M059J (cell line): ENCODE measurements around the gene ZNF445. TPM values are rescaled to one million over a fixed set of nuclear protein-coding genes. Genes with fewer than 3 reads are reported as not detected.
"Not testable (repeated sequence)": the region's sequence is repeated elsewhere in the genome, so short reads cannot be mapped to it uniquely, and the experiment has no call there.

Source experiments
- DNase-seq: peaks from one replicate; pipeline ENCODE4 v3.0.0-alpha.2; 2012; ENCODE audit warnings: low read depth
- total RNA-seq: library from RNA; depleted of rRNA; stranded (reverse); fragments of >200 nt; shearing (Covaris generic); gene quantifications from 2 replicates; pipeline ENCODE4 v1.2.3, GENCODE V29; 2014

Gene ZNF445
- total RNA-seq, 1 experiment from 2014 or later = 5.7 TPM

DNA sequence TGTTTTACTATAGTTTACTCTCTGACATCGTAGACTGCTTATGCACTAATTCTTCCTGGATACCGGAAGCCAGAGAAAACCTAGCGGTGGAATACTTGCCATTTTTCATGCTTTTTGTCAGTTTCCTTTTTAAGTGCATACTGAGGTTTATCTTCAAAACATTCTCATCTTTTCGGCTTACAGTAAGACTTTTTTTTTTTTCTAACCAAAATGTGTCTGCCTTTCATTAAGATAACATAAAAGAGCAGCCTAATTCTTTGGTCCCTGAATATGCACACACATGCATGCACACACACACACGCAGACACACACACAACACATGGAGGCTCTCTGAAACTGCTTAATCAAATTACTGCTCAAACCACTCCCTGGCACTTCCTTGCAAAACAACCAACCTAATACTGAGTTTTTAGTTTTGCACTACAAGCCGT, 1.3 kb downstream of the ZNF445 start:
- peak; percentile 0 for DNase-seq

DNA sequence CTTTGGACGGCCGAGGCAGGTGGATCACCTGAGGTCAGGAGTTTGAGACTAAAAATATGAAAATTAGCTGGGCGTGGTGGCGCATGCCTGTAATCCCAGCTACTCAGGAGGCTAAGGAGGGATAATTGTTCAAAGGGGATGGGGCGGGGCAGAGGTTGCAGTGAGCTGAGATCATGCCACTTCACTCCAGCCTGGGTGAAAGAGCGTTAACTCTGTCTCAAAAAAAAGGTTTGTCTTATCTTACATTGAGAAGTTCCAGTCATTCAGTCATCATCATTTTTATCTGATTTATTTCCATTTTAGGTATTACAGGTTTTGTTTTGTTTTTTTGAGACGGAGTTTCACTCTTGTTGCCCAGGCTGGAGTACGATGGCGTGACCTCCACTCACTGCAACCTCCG, 2.6 kb downstream of the ZNF445 start:
- not testable (repeated sequence) for DNase-seq

DNA sequence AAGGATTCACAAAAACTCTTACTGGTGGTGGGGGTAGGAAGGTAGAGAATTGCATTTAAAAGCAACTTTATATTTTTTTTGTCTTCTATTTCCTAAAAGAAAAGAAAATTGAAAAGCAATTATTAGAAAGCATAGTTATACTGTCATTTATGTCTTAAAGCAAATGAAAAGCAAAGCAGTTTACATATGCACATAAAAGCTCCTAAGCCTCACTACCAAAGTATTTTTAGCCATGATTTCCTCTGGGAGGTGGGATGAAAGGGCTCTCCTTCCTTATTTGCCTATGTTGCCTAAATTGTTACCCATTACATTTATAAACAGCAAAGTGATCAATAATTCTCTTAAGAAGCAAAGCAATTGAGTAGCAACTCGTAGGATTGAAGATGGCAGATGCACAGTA, 7.0 kb downstream of the ZNF445 start:
- no peak for DNase-seq

DNA sequence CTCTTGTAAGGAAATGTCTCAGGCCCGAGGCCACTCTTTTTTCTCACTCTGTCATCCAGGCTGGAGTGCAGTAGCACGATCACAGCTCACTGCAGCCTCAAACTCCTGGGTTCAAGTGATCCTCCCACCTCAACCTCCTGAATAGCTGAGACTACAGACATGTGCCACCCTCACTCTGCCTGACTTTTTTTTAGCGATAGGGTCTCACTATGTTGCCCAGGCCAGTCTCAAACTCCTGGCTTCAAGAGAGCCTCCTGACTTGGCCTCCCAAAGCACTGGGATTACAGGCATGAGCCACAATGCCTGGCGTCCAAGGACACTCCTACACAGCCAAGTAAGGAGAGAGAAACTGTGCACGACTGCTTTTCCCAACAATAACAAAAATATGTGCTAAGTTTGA, 7.6 kb downstream of the ZNF445 start:
- no peak for DNase-seq

DNA sequence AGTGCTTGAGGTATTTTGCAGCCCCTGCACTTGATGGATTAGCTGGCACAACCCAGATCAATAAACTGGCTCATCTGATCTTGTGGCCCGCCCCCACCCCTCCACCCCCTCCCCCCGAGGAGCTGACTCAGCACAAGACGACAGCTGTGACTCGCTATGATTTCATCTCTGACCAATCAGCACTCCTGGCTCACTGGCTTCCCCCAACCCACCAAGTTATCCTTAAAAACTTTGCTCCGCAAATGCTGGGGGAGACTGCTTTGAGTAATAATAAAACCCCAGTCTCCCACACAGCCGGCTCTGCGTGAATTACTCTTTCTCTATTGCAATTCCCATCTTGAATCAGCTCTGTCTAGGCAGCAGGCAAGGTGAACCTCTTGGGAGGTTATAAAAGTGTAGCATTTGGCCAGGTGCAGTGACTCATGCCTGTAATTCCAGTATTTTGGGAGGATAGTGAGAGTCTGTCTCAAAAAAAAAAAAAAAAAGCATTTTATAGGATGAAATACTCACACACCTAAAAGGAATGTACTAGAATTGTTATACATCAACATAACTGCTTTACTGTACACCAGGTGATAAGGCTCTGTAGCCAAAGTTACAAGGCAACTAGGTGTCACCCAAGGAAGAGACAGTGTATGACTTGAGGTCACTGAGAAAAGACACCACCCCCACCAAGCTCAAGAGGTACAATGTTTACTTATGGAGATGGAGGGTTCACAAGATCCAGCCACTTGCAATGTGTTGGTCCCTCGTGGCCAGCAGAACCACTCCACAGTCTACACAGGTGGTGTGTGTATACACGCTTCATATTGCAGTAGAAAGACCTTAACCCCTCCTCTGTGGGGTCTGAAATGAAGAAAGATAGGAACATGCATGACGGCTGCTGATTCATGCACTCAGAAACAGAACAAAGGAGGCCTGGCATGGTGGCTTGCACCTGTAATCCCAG, 8.6 kb downstream of the ZNF445 start:
- DNase-seq = peak; percentile 27

DNA sequence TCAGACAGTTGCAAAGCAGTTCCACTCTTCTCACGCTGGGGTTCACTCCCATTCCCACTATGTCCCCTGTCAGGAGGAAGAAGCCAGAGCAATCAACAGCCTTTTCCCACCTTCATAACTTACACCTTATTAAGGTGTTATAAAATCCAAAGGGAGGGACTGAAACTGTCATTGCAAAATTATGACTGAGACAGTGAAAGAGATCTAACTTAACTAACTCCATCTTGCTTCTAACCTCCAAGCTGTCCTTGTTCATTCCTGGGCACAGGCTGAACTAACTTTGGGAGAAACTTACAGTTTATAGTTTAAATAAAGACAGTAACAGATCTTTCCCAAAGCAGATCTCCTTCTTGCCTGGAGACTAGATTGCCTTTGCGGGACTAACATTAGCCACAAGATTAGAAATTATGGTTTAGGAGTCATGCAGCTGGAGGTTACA, 9.4 kb downstream of the ZNF445 start:
- not testable (repeated sequence) for DNase-seq

DNA sequence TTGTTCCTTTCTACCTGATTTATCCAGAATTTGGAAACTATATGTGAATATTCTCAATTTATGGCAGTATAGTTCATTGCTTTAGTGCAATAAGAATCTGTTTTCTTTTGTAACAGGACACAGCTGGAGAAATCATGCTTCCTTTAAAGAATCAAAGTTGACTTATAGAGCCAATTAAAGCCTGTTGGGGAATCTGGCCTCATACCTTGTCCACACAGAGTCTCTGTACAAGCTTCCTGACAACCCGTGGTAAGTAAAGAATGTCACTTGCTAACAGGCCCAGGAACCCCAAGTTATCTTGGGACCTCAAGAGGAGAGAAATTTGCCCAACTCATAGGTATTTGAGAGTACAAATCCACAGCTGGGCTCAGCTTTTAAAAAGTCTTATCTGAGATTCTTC, 10.2 kb downstream of the ZNF445 start:
- DNase-seq = no peak

DNA sequence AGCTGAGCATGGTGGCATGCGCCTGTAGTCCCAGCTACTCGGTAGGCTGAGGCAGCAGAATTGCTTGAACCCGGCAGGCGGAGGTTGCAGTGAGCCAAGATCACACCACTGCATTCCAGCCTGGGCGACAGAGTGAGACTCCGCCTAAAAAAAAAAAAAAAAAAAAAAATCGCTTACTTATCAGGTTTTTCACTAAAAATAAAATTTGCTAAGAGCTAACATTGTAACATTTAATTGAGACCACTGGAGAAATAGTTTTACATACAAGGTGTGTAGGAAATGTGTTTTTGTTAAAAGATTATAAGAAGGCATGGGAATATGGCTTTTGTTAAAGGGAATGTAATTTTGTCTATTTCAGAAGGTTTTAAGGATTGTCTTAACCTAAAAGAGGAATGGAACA, 12.6 kb downstream of the ZNF445 start:
- not testable (repeated sequence) for DNase-seq

DNA sequence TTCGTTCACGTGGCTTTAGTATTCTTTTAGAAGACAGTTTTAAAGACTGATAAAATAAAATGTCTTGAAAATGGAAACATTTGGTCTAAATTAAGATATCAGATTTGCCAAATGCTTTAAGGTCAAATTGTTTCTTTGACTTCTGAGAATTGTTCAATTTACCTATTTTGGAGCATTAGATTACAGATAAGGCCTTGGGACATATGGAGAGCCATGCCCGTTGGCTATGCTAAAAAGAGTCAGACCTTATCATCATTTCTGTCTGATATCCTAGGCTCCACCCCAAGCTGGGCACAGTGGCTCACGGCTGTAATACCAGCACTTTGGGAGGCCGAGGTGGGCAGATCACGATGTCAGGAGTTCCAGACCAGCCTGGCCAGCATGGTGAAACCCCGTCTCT, 13.0 kb downstream of the ZNF445 start:
- no peak for DNase-seq

DNA sequence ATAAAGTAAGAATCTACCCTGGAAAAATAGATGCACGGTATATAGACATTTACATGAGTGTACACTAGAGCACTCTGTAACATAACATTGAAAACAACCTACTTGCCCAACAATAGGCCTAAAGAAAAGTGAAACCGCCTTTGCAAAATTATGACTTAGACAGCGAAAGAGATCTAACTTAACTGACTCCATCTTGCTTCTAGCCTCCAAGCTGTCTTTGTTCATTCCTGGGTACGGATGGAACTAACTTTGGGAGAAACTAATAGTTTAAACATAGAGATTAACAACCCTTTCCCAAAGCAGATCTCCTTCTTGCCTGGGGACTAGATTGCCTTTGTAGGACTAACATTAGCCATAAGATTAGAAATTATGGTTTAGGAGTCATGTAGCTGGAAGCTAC, 17.4 kb downstream of the ZNF445 start:
- not testable (repeated sequence) for DNase-seq

DNA sequence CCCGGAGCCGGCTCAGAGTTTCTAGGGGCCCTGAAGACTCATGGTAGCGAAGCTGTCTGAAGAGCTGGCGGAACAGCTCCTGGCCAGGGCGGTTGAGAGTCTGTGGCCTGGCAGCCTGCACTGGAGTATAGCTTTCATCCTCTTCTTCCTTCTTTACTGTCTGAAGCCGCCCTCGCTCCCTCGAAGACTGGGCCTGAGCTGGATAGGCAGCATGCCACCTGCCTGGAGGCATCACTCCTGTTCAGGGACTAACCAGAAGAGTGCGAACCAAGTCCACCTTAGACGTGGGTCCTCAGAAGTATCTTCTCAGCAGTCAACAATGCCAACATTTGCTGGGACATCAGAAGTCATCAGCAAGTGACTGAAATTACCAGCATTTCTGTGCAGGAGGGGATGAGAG, 22.2 kb downstream of the ZNF445 start:
- DNase-seq = no peak

DNA sequence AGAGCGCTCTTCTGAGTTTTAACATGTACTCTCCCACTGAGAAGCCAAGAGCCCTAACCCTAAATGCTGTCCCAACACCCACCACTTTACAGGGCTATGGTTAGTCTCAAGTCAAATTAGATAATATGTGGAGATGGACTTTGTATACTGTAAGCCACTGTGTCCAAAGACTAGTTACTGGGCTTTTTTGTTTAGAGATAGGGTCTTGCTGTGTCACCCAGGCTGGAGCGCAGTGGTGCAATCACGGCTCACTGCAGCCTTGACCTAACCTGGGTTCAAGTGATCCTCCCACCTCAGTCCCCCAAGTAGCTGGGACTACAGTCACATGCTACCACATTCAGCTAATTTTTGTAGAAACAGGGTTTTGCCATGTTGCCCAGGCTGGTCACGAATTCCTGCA, 23.2 kb downstream of the ZNF445 start:
- no peak for DNase-seq

DNA sequence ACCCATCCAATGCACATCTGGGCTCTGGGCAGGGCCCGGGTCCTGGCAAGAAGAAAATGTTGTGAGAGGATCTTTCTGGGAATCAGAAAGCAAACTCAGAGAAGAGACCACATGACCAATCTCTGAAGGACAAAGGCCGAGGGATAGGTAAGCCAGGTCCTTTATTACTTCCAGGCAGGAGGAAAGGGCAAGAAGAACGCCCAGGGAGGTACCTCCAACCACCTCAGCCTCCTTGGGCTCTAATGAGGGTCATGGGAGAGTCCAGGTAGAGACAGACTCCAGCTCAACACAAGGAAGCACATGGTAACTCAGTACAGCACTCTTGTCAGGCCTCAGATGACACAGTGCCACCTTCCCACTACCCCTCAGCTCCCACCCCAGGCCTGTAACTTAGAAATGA, 26.0 kb downstream of the ZNF445 start:
- no peak for DNase-seq

DNA sequence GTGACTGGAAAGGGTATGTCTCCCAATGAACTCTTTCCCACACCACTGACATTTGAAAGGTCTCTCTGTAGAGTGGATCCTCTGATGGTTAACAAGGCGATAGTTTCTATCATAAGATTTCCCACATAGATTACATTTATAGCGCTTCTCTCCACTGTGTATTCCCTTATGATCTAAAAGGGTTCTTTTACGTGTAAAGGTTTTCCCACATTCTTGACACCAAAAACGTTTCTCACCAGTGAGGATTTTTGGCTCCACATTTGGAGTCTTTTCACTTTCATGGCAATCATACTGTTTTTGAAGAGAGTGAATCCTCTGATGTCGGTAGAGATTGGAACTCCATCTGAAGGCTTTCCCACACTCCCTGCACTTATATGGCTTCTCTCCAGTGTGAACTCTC, 30.5 kb downstream of the ZNF445 start:
- DNase-seq = no peak

DNA sequence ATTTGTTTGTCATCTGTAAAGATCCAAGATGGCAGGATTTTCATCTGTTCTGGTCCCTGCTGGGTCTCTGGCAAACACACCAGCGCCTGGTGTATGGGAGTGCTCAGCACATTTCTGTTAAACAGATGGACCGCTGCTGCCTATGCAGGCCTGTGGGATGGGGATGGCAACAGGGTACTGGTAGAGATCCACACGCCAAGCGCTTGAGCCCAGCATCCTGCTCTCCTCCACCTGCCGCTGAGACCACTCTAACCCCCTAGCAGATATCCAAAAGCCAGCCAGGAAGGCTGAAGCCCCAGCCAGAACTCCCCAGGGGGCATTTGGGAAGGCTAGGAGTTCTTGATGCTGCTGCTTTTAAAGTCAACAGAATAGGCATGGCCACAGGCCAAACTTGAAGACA, 31.7 kb downstream of the ZNF445 start:
- no peak for DNase-seq

DNA sequence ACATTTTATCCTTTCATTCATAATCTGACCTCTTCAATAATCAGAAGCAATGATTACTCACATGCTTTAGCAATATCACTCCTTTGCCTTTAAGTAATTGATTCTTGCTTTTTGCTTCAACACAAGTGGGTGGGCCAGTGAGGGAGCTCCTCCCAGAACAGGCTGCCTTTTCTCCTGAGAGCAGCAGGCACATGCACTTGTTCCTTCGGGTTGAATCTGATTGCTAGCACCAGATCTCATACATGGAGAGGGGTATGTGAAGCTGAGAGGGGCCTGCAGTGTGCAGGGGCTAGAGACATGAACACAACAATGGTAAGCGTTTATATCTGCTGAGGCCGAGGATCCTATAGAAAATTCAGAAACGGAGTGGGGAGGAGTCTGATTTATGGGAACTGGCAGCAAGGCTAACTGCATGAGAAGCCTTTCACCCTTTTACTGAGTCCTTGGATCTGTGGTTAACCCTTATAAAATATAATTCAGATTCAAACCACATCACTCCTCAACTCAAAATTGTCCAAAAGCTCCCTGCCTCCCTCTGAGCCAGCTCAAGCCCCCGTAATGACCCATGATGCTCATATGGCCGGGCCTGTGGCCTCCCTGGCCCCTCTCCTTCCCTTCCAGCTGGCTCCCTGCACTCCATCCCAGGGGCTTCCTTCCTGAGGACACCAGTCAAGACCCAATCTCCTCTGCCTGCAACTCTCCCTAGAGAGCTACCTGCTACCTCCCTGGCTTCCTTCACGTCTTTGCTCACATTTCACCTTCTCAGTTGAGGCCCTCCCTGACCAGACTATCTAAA, 32.4 kb downstream of the ZNF445 start:
- no peak for DNase-seq

DNA sequence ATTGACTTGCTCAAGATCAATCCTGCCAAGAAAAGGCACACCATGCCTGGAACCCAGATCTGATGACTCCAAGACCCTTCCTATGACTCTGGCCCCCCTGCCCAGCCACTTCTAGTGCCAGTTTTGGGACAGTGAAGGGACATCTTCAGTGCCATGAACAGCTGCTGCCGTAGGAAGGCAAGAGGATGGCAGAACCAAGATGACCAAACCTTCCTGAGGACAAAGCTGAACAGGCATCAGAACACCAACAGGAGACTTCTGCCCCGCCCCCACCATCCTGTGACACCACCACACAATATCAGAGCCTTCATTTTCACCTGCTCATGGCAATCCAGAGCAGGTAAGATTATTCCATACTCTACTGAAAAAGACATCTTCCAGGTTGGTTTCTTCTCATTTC, 33.0 kb downstream of the ZNF445 start:
- DNase-seq = no peak

DNA sequence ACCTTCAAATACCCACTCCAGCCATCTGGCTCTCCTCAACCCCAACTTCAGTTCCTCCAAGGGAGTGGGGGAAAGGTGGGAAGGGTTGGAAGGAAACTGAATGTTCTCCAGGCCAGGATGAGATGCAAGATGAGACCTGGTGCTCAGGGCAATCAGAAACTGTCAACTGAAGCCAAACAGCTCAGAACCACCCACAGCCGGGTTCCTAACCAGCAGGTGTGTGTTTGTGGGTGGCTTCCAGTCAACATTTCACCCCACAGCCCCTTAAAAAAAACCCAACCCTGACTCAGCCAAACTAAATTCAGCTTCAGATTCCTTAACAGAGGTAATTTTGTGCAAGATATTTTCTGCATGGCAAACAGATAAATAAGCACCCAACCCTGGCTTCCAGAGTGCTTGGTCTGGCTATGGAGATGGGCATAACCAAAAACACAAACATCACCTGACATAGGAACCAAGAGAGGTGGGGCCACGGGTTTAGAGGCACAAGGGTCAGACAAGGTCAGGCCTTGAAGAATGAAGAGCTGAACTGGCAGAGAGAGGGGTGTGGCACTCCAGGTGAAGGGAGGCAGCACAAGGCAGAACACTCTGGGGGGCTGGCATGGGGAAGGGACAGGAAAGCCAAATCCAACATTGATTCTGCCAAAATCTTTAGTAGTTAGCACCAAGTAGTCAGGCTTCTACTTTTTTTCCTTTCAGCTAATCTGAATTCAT, 34.7 kb downstream of the ZNF445 start:
- DNase-seq = no peak

DNA sequence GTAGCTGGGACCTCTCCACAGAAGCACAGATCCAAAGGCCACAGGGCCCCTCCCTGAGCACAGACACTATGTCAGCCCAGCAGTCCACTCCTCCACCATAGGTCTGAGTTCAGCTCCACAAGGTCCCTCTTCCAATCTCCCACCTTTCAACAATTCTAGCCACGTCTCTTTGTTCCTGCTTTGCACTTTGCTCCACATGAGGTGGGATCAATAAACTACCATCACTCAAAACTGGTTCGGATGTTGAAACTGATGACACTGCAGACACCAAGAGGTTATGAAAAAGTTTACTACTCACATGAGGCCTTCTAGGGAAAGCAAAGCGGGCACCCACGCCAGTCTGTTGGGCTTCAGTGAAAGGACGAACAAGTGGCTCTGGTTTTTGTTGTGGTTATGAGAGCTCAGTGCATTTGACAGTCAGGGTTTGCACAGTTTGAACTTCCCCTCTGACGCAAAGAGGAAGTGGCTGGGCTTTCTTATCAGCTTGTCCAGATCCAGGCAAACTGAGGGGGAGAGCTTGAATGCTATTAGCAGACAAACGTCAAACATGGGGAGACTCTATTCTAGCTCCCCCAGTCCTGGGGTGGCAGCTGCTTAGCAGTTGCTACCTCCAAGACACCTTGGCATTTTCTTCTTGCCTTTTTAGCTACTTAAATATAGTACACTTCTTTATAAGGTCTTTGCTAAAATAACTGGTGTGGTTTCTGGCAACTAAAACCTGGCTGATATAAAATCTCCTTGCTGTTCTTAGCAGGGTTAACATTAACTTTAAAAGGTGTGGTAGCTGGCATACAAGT, 37.8 kb downstream of the ZNF445 start:
- no peak for DNase-seq

DNA sequence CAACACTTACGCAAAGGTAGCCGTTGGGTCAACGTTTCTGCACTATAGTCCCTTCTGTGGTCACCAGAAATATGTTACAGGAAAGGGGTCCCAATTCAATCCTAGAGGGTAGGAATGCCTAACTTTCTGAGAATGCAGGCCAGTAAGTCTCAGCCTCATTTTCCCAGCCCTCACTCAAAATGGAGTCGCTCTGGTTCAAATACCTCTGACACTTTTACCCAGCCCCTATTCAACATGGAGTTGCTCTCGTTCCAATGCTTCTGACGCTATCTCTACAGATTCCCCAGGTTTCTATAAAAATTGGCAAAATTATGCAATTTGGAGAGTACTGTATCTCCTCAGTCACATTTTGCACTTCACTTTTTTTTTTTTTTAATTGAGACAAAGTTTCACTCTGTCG, 39.7 kb downstream of the ZNF445 start:
- DNase-seq = no peak

DNA sequence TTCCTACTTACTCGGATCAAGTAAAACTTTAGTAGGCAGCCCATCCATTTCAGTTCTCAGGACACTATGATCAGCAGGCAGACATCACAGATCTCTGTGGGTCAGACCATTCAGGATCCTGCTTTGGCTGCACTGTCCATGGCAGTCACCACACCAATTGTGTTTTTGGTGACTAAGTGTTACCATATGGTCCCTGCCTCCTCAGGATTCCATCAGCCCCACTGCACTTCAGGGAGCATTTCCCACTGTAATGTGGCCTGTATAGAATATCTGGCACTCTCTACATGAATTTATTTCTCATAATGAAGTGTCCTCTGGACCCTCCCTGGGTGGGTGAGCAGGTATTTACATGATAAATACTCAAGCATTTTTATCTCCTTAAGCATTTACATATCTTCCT, 41.3 kb downstream of the ZNF445 start:
- DNase-seq = no peak
